Retinal pigment epithelial cell (primary cell): ENCODE results near the gene DDR2.
"Not testable (repeated sequence)": the region's sequence is repeated elsewhere in the genome, so short reads cannot be mapped to it uniquely, and the experiment has no call there.

Source experiments
- DNase-seq: peaks from one replicate; pipeline ENCODE4 v3.0.0-alpha.2; 2010; ENCODE audit warnings: low read depth
- H3K4me3 ChIP-seq: 2 replicates; pipeline ENCODE4 v1.5.1; 2011; ENCODE audit warnings: mild to moderate bottlenecking, low read length, control low read depth, moderate library complexity
- CTCF ChIP-seq: conservative IDR thresholded peaks from 2 replicates; pipeline ENCODE4 v1.5.1; 2011; ENCODE audit warnings: low read depth, low read length, control low read depth, inconsistent platforms

The DDR2 gene

GRCh38 chr1:162632217-162632666, at the start of gene DDR2:
Gene DDR2, plus strand, starts transcription at chr1:162632464. Its CDS starts 86,600 bp downstream, at chr1:162719064.
- peak within 1 kb of the TSS; percentile 61 for H3K4me3 ChIP-seq
- no peak for DNase-seq

GRCh38 chr1:162582901-162583300, 49.4 kb upstream of the DDR2 start:
- not testable (repeated sequence) for DNase-seq, H3K4me3 ChIP-seq

More at GRCh38 chr1:162632217-162632666, at the start of gene DDR2:
- no peak for TF ChIP-seq CTCF

- H3K4me3 ChIP-seq, DNase-seq: not testable (repeated sequence)
Measured at GRCh38 chr1:162585101-162585500, 47.2 kb upstream of the DDR2 start.

GRCh38 chr1:162587347-162587746, 44.9 kb upstream of the DDR2 start:
- TF ChIP-seq CTCF = no peak
- DNase-seq = no peak
- no peak overlapping the region for H3K4me3 ChIP-seq

GRCh38 chr1:162587761-162588260, 44.5 kb upstream of the DDR2 start:
- no peak for DNase-seq
- H3K4me3 ChIP-seq = no peak overlapping the region
- no peak for TF ChIP-seq CTCF

- no peak for DNase-seq
- no peak overlapping the region for H3K4me3 ChIP-seq
- no peak for TF ChIP-seq CTCF
Measured at GRCh38 chr1:162590101-162590500, 42.2 kb upstream of the DDR2 start.

GRCh38 chr1:162590686-162591085, 41.6 kb upstream of the DDR2 start:
- no peak for TF ChIP-seq CTCF
- H3K4me3 ChIP-seq = no peak overlapping the region
- no peak for DNase-seq

GRCh38 chr1:162596514-162597170, 35.6 kb upstream of the DDR2 start:
- DNase-seq = no peak
- no peak overlapping the region for H3K4me3 ChIP-seq

More at GRCh38 chr1:162596514-162597170, 35.6 kb upstream of the DDR2 start:
- TF ChIP-seq CTCF = no peak
